ENCODE results near the gene ADGRF5.

ADGRF5 gene

GRCh38 chr6:46948699-46949098, 27.0 kb upstream of the ADGRF5 start:
- DNase-seq (ENCODE audit: low read depth, low spot score), result no peak
- no peak overlapping the region for H3K4me3 ChIP-seq (ENCODE audit: insufficient read length, low read depth)
- no peaks in the 10 kb centered on the region for H3K4me1 ChIP-seq (ENCODE audit: insufficient read depth, insufficient read length)
- no peaks in the 10 kb centered on the region for H3K36me3 ChIP-seq (ENCODE audit: insufficient read depth, insufficient read length, low read length)
- TF ChIP-seq SUZ12 (IDR thresholded peaks at IDR 0.05; ENCODE audit: extremely low read depth, insufficient read depth, insufficient read length), result no peak
- TF ChIP-seq YY1 (IDR thresholded peaks at IDR 0.05; ENCODE audit: insufficient read depth, insufficient read length), result no peak
- TF ChIP-seq ZNF274 (IDR thresholded peaks at IDR 0.05; ENCODE audit: low read depth, low read length), result no peak
- no peak overlapping the region for H3K9ac ChIP-seq (ENCODE audit: insufficient read length, low read depth)
- no peaks in the 10 kb centered on the region for H3K27me3 ChIP-seq (ENCODE audit: insufficient read depth, insufficient read length)
- no peaks in the 10 kb centered on the region for H3K9me3 ChIP-seq (ENCODE audit: insufficient read depth, low read length)

- no peak for TF ChIP-seq SUZ12 (IDR thresholded peaks at IDR 0.05; ENCODE audit: extremely low read depth, insufficient read depth, insufficient read length)
- no peak for TF ChIP-seq ZNF274 (IDR thresholded peaks at IDR 0.05; ENCODE audit: low read depth, low read length)
- no peak for TF ChIP-seq YY1 (IDR thresholded peaks at IDR 0.05; ENCODE audit: insufficient read depth, insufficient read length)
- Histone ChIP-seq H3K4me3 (ENCODE audit: insufficient read length, low read depth) (no peak overlapping the region), H3K36me3 (ENCODE audit: insufficient read depth, insufficient read length, low read length) (no peaks in the 10 kb centered on the region)
Measured at GRCh38 chr6:46947497-46947896, 25.8 kb upstream of the ADGRF5 start.

GRCh38 chr6:46940433-46941226, 18.9 kb upstream of the ADGRF5 start:
- H3K9me3 ChIP-seq (ENCODE audit: insufficient read depth, low read length), result no peaks in the 10 kb centered on the region
- H3K9ac ChIP-seq (ENCODE audit: insufficient read length, low read depth), result no peak overlapping the region
- no peak for TF ChIP-seq YY1 (IDR thresholded peaks at IDR 0.05; ENCODE audit: insufficient read depth, insufficient read length)
- TF ChIP-seq ZNF274 (IDR thresholded peaks at IDR 0.05; ENCODE audit: low read depth, low read length), result no peak
- TF ChIP-seq SUZ12 (IDR thresholded peaks at IDR 0.05; ENCODE audit: extremely low read depth, insufficient read depth, insufficient read length), result no peak
- DNase-seq (ENCODE audit: low read depth, low spot score), result no peak
- peaks cover 2% of the 10 kb centered on the region for H3K4me1 ChIP-seq (ENCODE audit: insufficient read depth, insufficient read length)
- H3K27me3 ChIP-seq (ENCODE audit: insufficient read depth, insufficient read length), result no peaks in the 10 kb centered on the region
- H3K4me3 ChIP-seq (ENCODE audit: insufficient read length, low read depth), result no peak overlapping the region
- no peaks in the 10 kb centered on the region for H3K36me3 ChIP-seq (ENCODE audit: insufficient read depth, insufficient read length, low read length)

More at GRCh38 chr6:46947497-46947896, 25.8 kb upstream of the ADGRF5 start:
- Histone ChIP-seq H3K9ac (ENCODE audit: insufficient read length, low read depth) (no peak overlapping the region), H3K9me3 (ENCODE audit: insufficient read depth, low read length) (no peaks in the 10 kb centered on the region), H3K4me1 (ENCODE audit: insufficient read depth, insufficient read length) (no peaks in the 10 kb centered on the region), H3K27me3 (ENCODE audit: insufficient read depth, insufficient read length) (no peaks in the 10 kb centered on the region)
- no peak for DNase-seq (ENCODE audit: low read depth, low spot score)

GRCh38 chr6:46937642-46938041, 15.9 kb upstream of the ADGRF5 start:
- Histone ChIP-seq H3K4me1 (ENCODE audit: insufficient read depth, insufficient read length) (peaks cover 2% of the 10 kb centered on the region), H3K36me3 (ENCODE audit: insufficient read depth, insufficient read length, low read length) (no peaks in the 10 kb centered on the region), H3K27me3 (ENCODE audit: insufficient read depth, insufficient read length) (no peaks in the 10 kb centered on the region), H3K9ac (ENCODE audit: insufficient read length, low read depth) (no peak overlapping the region), H3K9me3 (ENCODE audit: insufficient read depth, low read length) (no peaks in the 10 kb centered on the region), H3K4me3 (ENCODE audit: insufficient read length, low read depth) (no peak overlapping the region)
- TF ChIP-seq YY1 (IDR thresholded peaks at IDR 0.05; ENCODE audit: insufficient read depth, insufficient read length) (no peak), ZNF274 (IDR thresholded peaks at IDR 0.05; ENCODE audit: low read depth, low read length) (no peak)
- DNase-seq (ENCODE audit: low read depth, low spot score), result no peak

GRCh38 chr6:46935687-46936086, 13.9 kb upstream of the ADGRF5 start:
- Histone ChIP-seq H3K36me3 (ENCODE audit: insufficient read depth, insufficient read length, low read length) (no peaks in the 10 kb centered on the region), H3K4me3 (ENCODE audit: insufficient read length, low read depth) (no peak overlapping the region), H3K9ac (ENCODE audit: insufficient read length, low read depth) (no peak overlapping the region), H3K9me3 (ENCODE audit: insufficient read depth, low read length) (no peaks in the 10 kb centered on the region), H3K4me1 (ENCODE audit: insufficient read depth, insufficient read length) (peaks cover 2% of the 10 kb centered on the region), H3K27me3 (ENCODE audit: insufficient read depth, insufficient read length) (no peaks in the 10 kb centered on the region)
- peak; percentile 11 for DNase-seq (ENCODE audit: low read depth, low spot score)
- TF ChIP-seq ZNF274 (IDR thresholded peaks at IDR 0.05; ENCODE audit: low read depth, low read length) (no peak), SUZ12 (IDR thresholded peaks at IDR 0.05; ENCODE audit: extremely low read depth, insufficient read depth, insufficient read length) (no peak), YY1 (IDR thresholded peaks at IDR 0.05; ENCODE audit: insufficient read depth, insufficient read length) (no peak)

GRCh38 chr6:46933751-46934150, 12.0 kb upstream of the ADGRF5 start:
- Histone ChIP-seq H3K4me3 (ENCODE audit: insufficient read length, low read depth) (no peak overlapping the region), H3K27me3 (ENCODE audit: insufficient read depth, insufficient read length) (no peaks in the 10 kb centered on the region), H3K9me3 (ENCODE audit: insufficient read depth, low read length) (no peaks in the 10 kb centered on the region), H3K4me1 (ENCODE audit: insufficient read depth, insufficient read length) (peaks cover 2% of the 10 kb centered on the region), H3K36me3 (ENCODE audit: insufficient read depth, insufficient read length, low read length) (no peaks in the 10 kb centered on the region), H3K9ac (ENCODE audit: insufficient read length, low read depth) (no peak overlapping the region)
- no peak for TF ChIP-seq YY1 (IDR thresholded peaks at IDR 0.05; ENCODE audit: insufficient read depth, insufficient read length)
- no peak for TF ChIP-seq SUZ12 (IDR thresholded peaks at IDR 0.05; ENCODE audit: extremely low read depth, insufficient read depth, insufficient read length)
- TF ChIP-seq ZNF274 (IDR thresholded peaks at IDR 0.05; ENCODE audit: low read depth, low read length), result no peak
- no peak for DNase-seq (ENCODE audit: low read depth, low spot score)

- Histone ChIP-seq H3K9me3 (ENCODE audit: insufficient read depth, low read length) (no peaks in the 10 kb centered on the region), H3K4me1 (ENCODE audit: insufficient read depth, insufficient read length) (peaks cover 2% of the 10 kb centered on the region), H3K9ac (ENCODE audit: insufficient read length, low read depth) (no peak overlapping the region), H3K36me3 (ENCODE audit: insufficient read depth, insufficient read length, low read length) (no peaks in the 10 kb centered on the region), H3K27me3 (ENCODE audit: insufficient read depth, insufficient read length) (no peaks in the 10 kb centered on the region), H3K4me3 (ENCODE audit: insufficient read length, low read depth) (no peak overlapping the region)
- no peak for TF ChIP-seq SUZ12 (IDR thresholded peaks at IDR 0.05; ENCODE audit: extremely low read depth, insufficient read depth, insufficient read length)
- TF ChIP-seq YY1 (IDR thresholded peaks at IDR 0.05; ENCODE audit: insufficient read depth, insufficient read length), result no peak
- no peak for DNase-seq (ENCODE audit: low read depth, low spot score)
Measured at GRCh38 chr6:46932526-46933319, 11.0 kb upstream of the ADGRF5 start.
